GM12872 (cell line): ENCODE measurements around the gene INPP4B.

Source experiments
- CTCF ChIP-seq: IDR thresholded peaks from 3 replicates; pipeline ENCODE4 v1.5.1; 2011; ENCODE audit warnings: low read depth, mild to moderate bottlenecking, low read length, moderate library complexity; ENCODE audit not compliant: insufficient read depth

Gene INPP4B

GRCh38 chr4:142777045-142777743 lies 68.9 kb downstream of the INPP4B start:
- no peak for TF ChIP-seq CTCF

GRCh38 chr4:142776026-142776425 lies 70.1 kb downstream of the INPP4B start:
- no peak for TF ChIP-seq CTCF

DNA sequence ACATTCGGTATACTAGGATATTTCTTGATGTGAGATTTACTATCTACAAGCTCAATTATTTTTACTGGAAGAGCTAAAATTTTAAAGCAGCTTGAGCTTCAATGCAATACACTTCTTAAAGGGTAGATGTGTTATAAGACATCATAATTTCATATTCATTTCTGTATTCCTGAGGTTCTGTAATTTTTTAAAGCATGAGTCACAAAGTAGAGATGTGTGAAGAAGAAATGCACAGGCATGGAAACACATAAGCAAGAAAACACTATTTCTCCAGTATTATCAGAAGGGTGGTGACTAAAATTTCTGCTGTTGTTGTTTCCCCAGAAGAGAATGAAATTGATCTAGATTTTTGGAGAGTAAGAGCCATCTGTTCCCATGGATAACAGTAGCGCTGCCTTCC lies 72.6 kb downstream of the INPP4B start:
- TF ChIP-seq CTCF: no peak

DNA sequence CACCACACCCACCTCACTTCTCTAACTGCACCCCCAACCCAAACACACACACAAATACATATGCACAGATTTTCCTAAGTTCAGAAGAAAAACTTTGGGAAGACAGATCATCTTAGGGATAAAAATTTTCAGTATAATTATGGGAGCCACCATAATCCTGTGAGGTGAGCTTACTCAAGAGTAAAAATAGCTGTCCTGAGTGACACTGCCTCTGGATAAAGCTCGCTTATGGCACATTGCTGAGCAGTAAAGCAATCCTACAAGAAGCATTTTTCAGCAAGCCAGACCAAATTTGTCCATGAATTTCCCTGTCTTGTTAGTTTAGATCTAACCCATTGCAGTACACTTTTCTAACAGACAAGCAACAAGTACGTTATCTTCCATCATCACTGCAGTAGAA lies 83.8 kb downstream of the INPP4B start:
- TF ChIP-seq CTCF: no peak

DNA sequence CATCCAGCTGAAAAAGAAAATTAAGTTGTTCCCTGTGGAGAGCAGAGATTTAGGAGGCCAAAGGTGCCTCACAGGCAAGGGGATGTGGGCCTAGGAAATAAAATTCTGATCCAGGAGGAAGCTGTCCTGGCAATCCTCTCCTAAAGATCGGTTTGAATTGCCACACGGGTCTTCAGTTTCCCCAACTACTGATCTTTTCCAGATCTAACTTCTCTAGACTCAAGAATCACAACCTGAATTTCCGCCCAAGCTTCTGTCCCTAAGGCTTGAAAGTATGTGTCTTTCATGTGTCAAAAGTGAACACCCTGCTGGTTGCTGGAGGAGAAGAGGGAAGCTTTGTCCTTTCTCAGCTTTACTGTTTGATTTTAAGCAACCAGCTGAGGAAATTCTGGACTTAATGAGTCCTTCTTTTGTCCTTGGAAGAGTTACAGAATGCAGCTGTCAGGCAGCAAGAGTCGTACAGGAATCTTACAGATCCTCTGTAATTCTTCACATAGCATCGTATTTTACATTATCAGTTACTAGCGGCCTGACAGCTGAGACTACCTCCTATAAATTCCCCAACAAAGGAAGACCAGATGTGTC lies 93.8 kb downstream of the INPP4B start:
- no peak for TF ChIP-seq CTCF

DNA sequence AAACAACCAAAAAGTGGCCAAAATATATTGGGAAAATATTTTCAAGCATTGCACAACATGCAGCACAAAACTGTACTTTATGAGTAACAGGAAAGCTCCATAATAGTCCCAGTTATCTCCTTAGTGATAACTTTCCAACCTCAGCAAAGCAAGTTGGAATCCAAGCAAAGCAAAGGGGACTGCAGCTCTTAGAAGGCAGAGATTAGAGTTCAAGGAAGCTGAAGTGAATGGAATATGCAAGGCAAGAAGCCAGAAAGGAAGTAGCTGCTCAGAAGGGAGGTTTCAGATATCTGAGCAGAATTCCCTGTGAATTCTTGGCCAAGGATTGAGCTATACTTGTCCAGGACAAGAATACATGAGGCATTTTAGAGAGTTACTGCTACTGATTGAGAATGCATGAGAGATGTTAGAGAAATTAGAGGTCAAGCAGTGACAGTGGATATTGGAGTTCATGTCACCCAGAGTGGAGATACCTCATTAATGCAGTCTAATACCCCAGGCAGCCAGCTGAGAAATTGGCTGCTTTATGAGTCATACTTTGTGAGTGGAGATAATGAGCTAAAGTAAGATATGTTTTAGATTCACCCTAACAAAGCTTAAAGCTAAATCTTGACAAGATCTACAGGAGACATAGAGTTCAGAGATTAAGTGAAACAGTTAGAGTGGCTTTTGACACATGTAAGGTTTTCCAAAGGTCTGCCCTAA lies 102.8 kb downstream of the INPP4B start:
- TF ChIP-seq CTCF: no peak

GRCh38 chr4:142741995-142742394 lies 104.1 kb downstream of the INPP4B start:
- no peak for TF ChIP-seq CTCF
